SKM-1 treated with dmso at 0.1 percent for 144 hours (cell line): ENCODE results near the gene SRRM3.
"Not testable (repeated sequence)": the region's sequence is repeated elsewhere in the genome, so short reads cannot be mapped to it uniquely, and the experiment has no call there.

ENCODE experiments used
- DNase-seq: peaks from one replicate; lab custom pipeline; 2025; ENCODE audit not compliant: unreplicated experiment; lab: John Stamatoyannopoulos, UW

The SRRM3 gene

GRCh38 chr7:76187272-76187671 lies 14.4 kb upstream of the SRRM3 start:
- DNase-seq: no peak

GRCh38 chr7:76189276-76189675 lies 12.4 kb upstream of the SRRM3 start:
- DNase-seq: no peak

DNA sequence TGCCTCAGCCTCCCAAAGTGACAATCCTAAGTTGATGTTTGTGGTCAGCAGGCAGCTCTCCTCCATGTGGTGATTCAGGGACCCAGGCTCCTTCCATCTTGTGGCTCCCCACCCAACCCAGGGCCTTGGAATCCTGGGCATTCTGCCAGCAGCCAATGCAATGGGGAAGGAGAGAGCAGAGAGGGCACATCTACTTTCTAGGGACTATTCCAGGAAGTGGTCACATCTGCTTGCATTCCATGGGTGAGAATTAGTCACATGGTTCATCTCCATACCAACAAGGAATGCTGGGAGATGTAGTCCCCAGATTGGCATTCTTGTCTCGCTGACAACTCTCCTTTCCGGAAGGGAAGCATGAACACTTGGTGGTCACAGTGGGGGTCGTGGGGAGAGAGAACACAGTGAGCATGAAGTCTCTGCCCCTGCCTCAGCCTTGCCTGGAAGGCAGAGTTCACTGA lies 9.9 kb upstream of the SRRM3 start:
- peak; percentile 1 for DNase-seq

GRCh38 chr7:76193466-76193865 lies 8.2 kb upstream of the SRRM3 start:
- no peak for DNase-seq

DNA sequence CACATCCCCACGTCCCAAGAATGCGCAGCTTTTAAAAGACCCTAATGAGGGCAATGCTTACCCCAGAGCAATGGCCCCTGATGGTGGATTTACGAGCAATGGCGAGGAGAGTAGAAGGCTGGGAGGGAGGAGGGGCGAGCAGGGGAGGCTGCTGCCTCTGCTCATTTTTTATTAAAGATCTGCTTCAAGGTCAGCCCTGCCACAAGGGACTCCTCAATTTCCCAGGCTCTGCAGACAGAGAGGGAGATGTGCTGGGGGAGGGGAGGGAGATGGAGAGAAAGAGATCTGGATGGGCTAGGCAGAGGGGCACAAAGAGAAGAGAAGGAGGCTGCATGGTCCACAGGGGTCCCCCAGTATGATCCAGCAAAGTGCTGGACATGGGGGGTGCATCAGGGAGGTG lies 7.8 kb upstream of the SRRM3 start:
- no peak for DNase-seq

DNA sequence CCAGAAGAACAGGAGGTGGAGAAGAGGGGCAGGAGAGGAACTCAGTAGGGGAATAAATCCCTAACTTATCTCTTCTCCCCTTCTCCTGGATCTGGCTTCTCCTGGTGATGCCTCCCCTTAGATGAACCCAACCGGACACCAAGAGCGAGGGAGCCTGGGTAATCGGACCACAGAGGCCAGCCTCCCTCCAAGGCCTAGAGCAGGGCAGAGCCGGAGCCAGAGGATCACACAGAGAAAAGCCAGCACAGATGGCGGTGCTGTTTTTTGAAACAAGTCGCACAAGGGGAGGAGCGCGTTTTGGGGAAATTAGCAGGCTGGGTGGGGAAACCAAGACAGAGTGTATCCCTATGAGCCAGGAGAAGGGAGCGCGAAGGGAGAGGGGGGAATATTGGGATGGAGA lies 4.9 kb upstream of the SRRM3 start:
- DNase-seq: no peak

GRCh38 chr7:76198202-76198601 lies 3.5 kb upstream of the SRRM3 start:
- DNase-seq: no peak

- no peak for DNase-seq
These were observed 952 bp downstream of the SRRM3 start for GRCh38 chr7:76202666-76203030.

DNA sequence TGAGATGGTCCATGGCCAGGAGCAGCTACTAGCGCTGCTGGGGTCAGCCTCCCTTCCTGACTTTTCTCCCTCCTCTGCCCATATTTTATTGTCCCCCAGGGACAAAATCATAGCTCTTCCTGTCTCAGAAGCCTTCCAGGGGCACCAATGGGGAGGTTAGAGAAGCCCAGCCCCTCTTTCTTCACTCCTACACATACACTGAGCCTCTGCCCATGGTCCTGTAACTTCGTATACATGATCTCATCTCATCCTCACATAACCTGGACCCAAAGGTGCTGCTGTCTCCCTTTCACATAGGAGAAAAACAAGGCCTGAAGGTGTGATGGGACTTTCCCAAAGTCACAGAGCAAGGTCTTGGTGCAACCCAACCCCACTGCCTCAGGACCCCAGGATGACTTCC lies 2.5 kb downstream of the SRRM3 start:
- DNase-seq: no peak

GRCh38 chr7:76206633-76207032 lies 4.9 kb downstream of the SRRM3 start:
- no peak for DNase-seq

GRCh38 chr7:76209310-76209709 lies 7.6 kb downstream of the SRRM3 start:
- DNase-seq: no peak

DNA sequence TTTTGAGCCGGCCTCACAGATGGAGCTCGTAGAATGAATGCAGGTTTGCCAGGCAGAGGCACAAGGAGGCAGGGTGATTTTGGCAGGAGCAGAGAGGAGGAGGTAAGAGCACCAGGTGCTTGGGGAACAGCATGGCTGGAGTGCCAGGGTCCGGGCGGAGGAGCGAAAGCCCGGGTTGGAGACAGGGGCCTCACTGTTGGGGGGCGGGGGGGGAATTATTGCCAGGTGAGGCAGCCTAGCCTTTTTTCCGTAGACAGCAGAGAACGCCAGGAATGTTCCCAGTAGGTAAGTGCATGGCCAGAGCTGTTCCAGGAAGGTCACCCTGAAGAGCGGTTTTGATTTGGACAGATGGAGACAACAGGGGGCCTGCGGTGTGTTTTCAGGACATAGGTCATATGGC lies 9.5 kb downstream of the SRRM3 start:
- no peak for DNase-seq

GRCh38 chr7:76215349-76215748 lies 13.7 kb downstream of the SRRM3 start:
- DNase-seq: not testable (repeated sequence)

GRCh38 chr7:76216381-76217082 lies 14.8 kb downstream of the SRRM3 start:
- no peak for DNase-seq

DNA sequence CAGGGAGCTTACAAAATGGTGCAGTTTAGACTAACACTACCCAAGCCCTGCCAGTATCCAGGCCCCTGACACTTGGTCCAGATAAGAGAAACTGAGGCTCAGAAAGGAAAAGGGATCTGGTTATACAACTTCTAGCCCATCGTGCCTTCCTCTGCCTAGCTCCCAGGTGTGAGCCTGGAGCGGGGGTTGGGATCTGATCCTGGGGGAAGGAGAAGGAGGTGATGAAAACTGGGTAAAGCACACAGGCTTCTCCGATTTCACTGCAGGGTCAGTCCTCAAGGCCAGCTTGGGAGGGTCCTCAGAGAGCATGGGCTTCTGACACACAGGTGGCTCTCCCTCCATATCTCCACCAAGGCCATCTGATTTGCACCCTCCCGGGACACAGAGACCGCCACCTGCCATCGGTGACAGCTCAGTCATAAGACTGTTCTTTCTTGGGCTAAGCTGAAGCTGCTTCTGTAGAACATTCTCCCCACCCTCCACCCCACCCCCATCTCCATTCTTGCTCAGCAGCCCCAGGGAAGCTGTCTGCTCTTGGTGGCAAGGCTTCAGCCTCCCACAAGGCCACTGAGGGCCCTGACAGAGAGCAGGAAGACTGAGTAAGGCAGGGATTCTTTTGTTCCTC lies 16.4 kb downstream of the SRRM3 start:
- DNase-seq: no peak

DNA sequence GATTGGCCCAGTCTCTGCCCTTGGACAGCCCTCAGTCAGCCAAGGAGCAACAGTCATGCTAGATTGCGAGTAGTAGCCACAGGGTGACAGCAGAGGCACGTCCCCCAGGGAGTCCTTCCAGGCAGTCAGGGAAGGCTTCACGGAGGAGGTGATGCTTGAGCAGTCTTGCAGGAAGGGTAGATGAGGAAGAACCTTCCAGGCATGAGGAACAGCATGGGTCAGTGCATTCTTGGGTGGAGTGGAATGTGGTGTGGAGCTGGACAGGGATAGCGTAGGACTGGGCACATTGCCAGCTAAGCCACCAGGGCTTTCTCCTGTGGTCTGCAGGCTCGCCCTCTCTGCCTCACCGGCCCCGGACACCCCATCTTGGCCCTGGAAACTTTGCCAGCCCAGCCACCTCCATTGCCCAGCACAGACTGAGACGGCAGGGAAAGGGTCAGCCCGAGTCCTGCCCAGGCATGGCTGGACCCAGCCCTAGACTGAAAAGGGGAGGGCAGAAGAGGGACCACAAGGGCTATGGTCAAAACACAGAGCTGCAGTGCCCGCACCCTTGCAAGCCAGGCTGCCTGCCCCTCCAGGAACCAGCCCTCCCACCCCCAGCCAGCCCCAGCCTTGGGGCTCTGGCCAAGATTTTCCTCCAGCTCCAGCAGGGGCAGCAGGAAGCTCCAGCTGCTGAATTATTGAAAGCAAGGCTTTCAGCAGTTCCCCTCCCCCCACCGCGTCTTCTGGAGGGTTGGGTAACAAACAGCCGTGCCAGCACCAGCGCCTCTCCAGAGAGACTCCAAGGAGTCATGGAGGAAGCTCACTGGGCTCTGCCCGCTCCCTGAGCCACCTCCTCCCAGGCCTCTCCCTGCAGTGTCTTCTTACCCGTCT lies 18.7 kb downstream of the SRRM3 start:
- DNase-seq: no peak

- no peak for DNase-seq
These were observed 20.6 kb downstream of the SRRM3 start for GRCh38 chr7:76222333-76222732.

DNA sequence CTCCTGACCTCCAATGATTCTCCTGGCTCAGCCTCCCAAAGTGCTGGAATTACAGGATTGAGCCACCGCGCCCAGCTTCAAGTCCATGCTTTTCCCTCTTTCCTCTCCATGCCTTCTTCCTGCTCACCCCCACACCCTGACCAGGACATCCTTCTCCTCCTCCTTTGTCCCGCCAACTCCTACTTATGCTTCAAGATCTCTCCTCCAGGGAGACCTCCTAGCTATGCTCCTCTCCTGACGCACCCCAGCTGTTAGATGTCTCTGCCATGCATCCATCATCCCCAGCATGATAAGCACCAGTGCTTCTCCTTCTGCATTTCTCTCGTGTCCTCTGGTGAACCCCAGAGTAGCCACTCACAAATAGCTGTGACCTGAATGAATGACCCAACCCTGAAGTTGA lies 21.1 kb downstream of the SRRM3 start:
- DNase-seq: no peak

GRCh38 chr7:76223286-76223972 lies 21.7 kb downstream of the SRRM3 start:
- DNase-seq: no peak

DNA sequence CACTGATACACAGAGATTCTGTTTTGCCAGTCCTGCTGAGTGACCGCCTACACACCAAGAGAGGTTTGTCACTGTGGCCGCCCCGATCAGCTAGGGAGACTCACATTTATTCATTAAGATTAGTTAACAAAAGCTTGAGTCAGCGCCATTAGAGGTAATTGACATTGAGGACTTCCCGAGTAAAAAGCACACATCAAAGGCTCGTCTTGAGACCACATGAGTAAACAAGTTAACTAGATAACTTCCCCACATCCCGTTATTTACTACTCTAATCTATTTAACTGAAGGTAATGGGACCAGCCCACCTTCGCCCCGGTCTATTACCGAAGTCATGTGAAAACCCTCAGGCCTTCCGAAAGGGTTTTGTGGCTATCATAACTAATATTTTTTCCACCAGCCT lies 23.0 kb downstream of the SRRM3 start:
- DNase-seq: no peak

DNA sequence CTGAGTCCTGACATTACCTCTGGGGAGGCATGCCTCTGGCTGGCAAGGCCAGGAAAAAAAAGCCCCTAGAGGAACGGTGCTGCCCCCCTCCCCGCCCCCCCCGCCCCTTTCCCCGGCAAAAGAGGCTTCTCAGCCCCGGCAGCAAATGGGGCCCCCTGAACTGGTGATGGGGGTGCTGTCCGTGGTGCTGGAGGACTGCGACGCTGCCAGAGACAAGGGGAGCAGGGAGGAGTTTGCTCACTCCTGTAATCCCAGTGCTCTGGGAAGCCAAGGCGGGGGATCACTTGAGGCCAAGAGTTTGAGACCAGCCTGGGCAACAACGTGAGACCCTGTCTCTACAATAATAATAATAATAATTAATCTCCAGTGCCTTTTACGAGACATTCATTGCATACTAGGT lies 23.7 kb downstream of the SRRM3 start:
- no peak for DNase-seq
